Glomerular visceral epithelial cell (primary cell): ENCODE data around the gene MPC1.
"Not testable (repeated sequence)": the region's sequence is repeated elsewhere in the genome, so short reads cannot be mapped to it uniquely, and the experiment has no call there.

Source experiments
- DNase-seq: peaks from one replicate; pipeline ENCODE4 v3.0.0-alpha.2; 2016; ENCODE audit errors: extremely low spot score

MPC1 gene

DNA sequence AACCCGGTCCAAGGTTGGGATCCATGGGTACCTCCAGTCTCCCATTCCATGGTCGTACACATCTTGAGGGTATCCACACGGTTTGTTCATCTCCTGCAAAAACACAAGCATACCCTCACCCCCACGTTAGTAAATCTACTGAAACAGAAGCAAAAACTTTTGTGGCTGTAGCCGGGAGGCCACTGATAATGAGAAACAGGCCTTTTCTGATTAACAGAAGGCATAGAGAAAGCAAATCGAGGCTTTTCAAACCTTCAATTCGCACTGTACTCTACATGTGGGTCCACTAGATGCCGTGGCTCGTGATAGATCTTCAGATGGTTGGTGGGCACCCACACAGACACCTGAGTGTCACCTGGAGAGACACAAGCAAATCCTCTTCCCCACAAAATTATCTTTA is 37.1 kb downstream of the MPC1 start:
- not testable (repeated sequence) for DNase-seq

DNA sequence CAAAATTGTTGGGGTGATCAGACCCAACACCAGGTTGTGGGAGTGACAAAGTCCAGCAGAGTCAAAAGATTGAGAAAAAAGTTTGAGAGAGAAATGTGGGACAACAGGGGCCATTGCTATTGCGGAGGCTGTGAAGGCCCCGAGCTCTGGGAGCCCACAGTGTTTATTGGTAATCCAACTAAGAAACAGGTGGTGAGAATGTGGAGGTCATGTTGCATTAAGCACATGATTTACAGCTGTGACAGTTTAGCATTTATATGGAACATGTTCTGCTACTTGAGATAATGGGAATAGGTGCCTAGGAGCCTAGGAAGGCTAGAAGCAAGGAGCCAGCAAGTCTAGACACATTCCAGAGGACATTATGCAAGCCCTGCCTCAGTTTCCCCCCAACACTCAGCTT is 37.8 kb downstream of the MPC1 start:
- DNase-seq: not testable (repeated sequence)

- peak; percentile 46 for DNase-seq
These were observed 38.5 kb downstream of the MPC1 start for GRCh38 chr6:166344240-166344639.

- no peak for DNase-seq
These were observed 39.6 kb downstream of the MPC1 start for GRCh38 chr6:166343150-166343487.

- DNase-seq: peak; percentile 84
These were observed 40.2 kb downstream of the MPC1 start, which contains the start of gene SFT2D1 for GRCh38 chr6:166342349-166343149. Gene SFT2D1, minus strand, starts transcription at chr6:166342545. Its CDS starts 64 bp downstream, at chr6:166342481.

DNA sequence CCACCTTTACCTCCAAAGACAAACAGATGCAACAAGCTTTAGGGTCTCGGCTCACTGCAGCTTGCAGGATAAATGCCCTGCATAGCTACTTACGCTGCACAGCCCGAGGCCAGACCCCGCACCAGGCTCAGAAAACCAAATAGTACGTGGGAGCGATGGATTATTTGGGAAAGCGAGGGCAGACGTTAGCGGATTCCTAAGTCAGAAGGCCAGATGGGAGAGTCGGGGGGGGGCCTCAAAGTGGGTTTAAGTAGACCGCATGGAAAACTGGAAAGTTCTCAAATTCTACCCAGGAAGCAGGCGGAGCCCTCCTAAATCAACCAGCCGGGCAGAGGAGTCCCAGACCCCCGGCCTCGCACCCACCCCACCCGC is 40.8 kb downstream of the MPC1 start:
- peak; percentile 11 for DNase-seq

DNA sequence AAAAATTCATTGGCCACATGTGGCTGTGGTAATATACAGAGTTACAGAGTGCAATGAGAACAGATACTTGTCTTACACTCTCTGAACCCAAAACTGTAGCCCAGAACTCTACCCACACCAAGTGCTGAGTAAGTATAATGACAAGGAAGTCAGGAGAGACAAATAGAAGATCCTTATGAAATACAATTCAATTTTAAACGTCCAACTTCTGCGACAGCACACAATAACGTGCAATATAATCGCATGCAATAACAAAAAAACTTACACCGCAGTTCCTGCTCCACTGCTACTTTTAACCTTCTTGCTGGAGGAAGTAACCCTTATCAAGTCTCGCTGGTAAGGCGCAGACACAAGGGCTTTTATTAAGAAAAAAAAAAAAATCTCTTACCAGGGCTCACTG is 41.3 kb downstream of the MPC1 start:
- DNase-seq: no peak

DNA sequence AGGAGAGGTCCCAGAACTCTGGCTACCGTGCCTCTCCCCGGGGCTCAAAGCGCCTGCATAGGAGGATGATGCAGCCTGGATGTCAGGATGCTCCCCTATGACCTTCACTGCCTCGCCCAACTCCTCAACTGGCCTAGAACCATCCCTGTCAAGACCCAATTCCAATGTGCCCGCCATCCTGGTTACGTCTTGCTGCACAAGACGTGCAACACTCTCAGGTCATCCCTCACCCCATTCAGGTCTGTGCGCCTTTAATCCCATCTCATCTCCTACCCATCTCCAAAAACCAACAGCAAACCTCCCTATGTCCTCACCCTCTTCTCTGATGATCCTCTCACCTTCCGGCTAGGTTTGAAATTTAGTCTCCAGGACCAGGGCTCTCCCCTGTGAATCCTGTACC is 43.9 kb downstream of the MPC1 start:
- no peak for DNase-seq

DNA sequence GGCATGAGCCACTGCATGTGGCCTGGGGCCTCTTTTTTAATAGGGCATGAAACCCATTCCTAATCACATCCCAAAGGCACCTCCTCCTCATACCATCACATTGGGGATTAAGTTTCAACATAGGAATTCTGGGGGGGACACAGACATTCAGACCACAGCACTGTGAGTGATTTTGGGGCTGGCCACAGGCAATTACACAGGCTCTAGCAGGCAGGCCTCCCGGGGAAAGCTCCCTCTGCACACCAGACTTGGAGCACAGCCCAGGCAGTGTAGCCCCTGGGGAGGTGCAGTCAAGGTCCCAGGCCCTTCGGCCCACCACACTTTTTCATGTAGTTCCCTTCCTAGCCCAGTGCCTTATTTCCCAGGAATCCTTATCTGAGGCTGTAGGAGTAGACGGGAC is 45.9 kb downstream of the MPC1 start:
- DNase-seq: no peak

GRCh38 chr6:166335378-166336302 is 47.1 kb downstream of the MPC1 start:
- no peak for DNase-seq

GRCh38 chr6:166334878-166335277 is 47.9 kb downstream of the MPC1 start:
- DNase-seq: no peak

GRCh38 chr6:166333172-166333995 is 49.4 kb downstream of the MPC1 start:
- no peak for DNase-seq

GRCh38 chr6:166331503-166332415 is 51.0 kb downstream of the MPC1 start:
- no peak for DNase-seq

DNA sequence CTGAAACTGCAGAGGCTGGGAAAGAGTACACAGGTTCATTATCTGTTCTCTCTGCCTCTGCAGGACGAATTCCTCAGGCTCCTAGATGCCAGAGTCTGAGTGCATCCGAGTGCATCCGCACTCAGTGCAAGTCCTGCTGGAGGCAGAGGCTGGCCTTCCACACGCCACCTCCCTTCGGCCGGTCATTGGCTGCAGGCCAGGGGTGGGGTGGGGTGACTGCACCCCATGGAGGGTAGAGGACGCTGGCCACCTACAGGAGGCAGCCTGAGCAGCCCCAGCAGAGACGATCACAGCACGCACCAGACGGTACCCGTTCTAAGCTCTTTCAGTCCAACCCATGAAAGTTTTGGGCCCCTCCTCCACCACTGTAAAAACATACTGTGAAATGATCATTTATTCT is 52.1 kb downstream of the MPC1 start:
- peak; percentile 91 for DNase-seq

DNA sequence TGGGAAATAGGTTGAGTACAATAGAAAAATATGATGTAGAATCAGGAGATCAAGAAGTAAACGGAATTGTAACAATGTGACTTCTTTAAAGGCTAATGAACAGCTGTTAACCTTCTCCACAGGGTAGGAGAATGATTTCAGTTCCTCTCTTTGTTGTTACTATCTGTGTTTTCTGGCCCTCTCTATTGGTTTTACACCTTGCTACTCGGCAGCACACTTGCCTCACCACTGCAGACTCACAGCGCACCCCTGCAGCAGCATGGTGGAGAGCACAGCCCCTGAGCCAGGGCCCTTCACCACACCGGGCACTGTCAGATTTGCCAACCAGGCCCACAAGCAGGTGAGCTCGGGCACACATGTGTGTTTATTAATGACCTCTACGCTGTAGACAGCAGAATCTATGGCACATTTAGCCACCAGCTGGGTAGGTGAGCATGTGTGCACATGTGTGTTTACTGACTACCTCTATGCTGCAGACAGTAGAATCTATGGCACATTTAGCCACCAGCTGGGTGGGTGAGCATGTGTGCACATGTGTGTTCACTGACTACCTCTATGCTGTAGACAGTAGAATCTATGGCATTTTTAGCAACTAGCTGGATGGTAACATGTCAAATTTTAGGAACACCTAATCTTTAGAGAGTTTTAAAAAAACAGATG is 57.2 kb downstream of the MPC1 start:
- DNase-seq: no peak

DNA sequence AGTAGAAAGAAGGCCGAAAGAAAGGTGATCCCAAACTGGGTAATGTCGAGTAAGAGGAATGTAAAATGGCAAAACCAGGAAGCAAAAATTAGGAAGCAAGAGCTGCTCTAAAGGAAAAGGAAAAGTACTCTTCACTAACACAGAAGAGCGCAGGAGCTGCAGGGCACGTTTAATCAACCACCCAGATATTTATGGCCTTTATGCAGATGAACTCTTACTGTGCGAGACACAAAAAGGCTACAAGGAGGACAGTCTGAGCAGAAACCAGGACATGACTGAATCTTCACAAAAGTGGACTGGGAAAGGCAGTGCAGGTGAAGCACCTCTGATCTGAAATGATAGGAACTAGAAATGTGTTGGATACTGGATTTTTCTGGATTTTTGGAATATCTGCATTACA is 59.3 kb downstream of the MPC1 start:
- no peak for DNase-seq

DNA sequence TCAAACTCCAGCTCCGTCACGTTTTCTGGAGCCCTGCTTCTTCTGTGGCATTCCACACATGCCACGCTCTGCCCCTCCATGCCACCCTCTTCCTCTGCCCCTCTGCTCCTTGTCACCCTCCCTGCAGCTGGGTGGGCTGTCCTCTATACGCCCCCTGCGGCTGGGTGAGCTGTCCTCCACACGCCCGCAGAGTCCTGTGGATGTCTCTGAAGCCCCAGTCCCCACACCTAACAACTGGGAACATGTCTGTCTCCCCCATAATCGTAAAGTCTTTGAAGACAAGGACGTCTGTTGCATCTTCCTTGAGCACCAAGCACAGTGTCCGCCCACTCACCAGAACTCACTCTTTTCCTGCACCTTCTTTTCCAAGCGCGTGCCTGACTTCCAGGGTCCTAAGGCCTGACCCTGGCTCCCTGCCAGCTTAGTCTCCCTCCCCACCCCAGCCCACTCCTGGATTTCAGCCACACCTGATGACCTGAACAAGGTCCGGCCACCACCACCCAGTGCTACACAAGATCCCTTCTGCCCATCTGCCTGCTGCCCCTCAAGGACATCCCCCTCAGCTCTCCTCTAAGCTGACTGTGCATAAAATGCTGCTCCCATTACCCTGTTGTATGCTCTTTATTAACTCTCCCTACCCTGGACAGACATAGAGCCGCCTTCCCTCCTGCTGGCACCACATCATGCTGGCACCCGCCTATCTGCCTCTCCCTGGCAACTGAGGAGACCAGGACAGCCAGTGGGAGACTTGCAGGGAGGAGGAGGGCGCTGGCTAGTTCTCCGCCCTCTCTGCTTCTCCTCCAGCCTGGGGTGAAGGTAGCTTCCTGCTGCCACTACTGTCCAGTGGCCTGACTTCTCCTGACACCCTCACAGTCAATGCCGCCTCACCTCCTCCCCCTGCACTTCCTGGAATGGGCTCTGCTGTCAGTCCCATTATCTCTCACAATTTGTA is 63.8 kb downstream of the MPC1 start:
- DNase-seq: peak; percentile 35

- peak; percentile 95 for DNase-seq
These were observed 64.5 kb downstream of the MPC1 start for GRCh38 chr6:166318227-166318626.
